Neural cell (in vitro differentiated cells): ENCODE results near the gene TEX28.
"Not testable (repeated sequence)": the region's sequence is repeated elsewhere in the genome, so short reads cannot be mapped to it uniquely, and the experiment has no call there.

Source experiments
- CTCF ChIP-seq: fragments of 450-650 bp; IDR thresholded peaks from 2 replicates; pipeline ENCODE4 v1.5.1; 2014; ENCODE audit warnings: antibody characterized with exemption, mild to moderate bottlenecking, moderate library complexity; ENCODE audit not compliant: poor library complexity, severe bottlenecking
- SMC3 ChIP-seq: fragments of 450-650 bp; conservative IDR thresholded peaks from 2 replicates; pipeline ENCODE4 v1.6.1; 2014; ENCODE audit warnings: antibody characterized with exemption, mild to moderate bottlenecking, moderate library complexity; ENCODE audit not compliant: poor library complexity
- TAF1 ChIP-seq: IDR thresholded peaks from 2 replicates; pipeline ENCODE4 v1.6.1; 2012; ENCODE audit warnings: low read depth

- not testable (repeated sequence) for TF ChIP-seq CTCF, SMC3, TAF1
Observed at GRCh38 chrX:154238939-154239559, 55.9 kb downstream of the TEX28 start.
